ENCODE measurements around the gene GFRA4.

GFRA4 gene

GRCh38 chr20:3663031-3663701 is at the start of gene GFRA4:
Gene GFRA4 (minus strand): TSS chr20:3663399. CDS start chr20:3663399, 0 bp downstream.
- TF ChIP-seq GATA2 (IDR thresholded peaks at IDR 0.05; ENCODE audit: low read depth, low read length) = no peak
- TF ChIP-seq GATA3 (IDR thresholded peaks at IDR 0.05; ENCODE audit: low read depth, low read length) = no peak

DNA sequence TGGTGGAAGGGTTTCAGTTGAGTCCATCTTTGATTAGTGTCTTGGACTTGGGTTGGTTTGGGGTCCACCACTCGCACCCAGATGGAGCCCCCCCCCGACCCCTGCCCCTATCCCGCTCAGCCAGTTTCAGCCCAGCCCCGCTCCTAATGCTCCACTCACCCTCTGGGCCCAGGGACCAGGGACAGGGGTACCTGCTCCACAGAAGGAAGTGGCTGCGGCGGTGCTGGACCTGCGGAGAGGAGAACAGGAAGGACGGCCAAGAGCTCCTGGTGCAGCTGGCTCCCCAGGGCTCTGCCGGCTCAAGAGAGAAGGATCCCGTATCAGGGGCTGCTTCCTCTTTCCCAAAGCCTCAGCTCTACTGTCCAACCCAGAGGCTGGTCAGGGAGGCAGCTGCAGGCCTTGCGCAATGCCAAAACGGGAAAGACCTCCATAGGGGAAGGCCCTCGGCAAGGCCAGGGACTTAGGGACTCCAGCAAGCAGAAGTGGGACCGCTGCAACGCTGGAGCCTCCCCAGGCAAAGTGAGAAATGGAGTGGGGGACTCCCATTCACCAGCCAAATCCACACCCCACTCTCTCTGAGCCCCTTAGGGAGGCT is 49.2 kb upstream of the GFRA4 start, which contains the start of gene SIGLEC1:
Gene SIGLEC1 (minus strand): TSS at position 322 of the 595 bp plus-strand sequence. CDS start 5,472 bp downstream, outside the sequence.
- TF ChIP-seq GATA3 (IDR thresholded peaks at IDR 0.05; ENCODE audit: low read depth, low read length) (no peak), GATA2 (IDR thresholded peaks at IDR 0.05; ENCODE audit: low read depth, low read length) (no peak)

DNA sequence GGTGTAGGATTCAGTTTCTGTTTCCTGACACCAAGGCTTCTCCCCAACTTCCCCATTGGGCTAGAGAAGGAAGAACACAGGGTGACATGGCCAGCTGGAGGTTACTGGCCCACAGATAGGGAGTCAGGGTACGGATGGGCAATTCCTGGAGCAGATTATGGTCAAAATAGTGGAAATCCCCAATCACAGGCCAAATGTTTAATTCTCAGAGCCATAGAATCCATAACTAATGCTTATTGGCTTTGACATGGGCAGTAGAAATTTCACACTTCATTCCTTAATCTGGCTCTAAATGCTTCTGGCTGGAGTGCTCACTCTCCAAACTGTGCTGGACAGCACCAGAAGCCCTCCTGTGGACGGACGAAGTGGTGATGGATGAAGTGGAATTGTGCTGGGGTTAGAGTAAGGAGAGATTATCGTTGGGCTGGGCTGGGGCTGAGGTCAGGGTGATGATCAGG is 48.3 kb upstream of the GFRA4 start:
- TF ChIP-seq GATA2 (IDR thresholded peaks at IDR 0.05; ENCODE audit: low read depth, low read length) (no peak), GATA3 (IDR thresholded peaks at IDR 0.05; ENCODE audit: low read depth, low read length) (no peak)

DNA sequence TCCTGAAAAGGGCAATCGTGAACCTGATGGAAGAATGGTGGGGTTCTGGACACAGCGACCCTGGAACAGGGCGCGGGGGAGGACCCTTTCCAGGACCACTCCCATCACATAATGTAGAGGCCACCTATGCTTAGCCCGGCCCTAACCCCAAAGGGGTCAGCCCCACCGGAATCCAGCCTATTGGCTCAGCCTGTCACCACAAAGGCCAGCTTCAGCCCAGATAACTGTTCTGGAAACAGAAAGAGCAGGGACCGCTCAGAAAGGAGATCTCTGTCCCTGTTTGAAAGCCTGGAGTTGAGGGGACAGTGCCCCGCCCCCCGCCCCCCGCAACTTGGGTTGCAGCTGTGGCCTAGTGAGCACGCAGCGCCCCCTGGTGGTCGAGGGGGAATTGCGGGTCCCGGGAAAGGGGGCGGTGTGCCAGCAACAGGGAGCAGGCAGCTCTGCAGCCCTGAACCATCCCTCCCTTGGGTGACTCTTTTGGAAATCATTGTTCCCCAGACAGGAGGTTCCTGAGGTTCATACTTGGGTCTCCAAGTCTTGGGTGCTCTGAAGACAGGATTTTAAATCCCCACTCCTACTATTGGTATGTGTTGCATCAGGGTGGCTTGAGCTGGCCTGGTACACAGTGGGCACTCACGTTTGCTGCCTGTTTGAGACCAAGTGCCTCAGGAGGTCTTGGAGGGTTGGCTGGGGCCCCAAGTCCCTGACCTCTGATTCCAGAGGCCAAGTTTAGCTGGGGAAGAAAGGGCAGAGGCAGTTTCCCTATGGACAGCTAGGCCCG is 47.7 kb upstream of the GFRA4 start:
- TF ChIP-seq GATA2 (IDR thresholded peaks at IDR 0.05; ENCODE audit: low read depth, low read length) (no peak), GATA3 (IDR thresholded peaks at IDR 0.05; ENCODE audit: low read depth, low read length) (no peak)

GRCh38 chr20:3710011-3710466 is 46.8 kb upstream of the GFRA4 start:
- TF ChIP-seq GATA3 (IDR thresholded peaks at IDR 0.05; ENCODE audit: low read depth, low read length) (no peak), GATA2 (IDR thresholded peaks at IDR 0.05; ENCODE audit: low read depth, low read length) (no peak)

GRCh38 chr20:3707508-3707899 is 44.3 kb upstream of the GFRA4 start:
- no peak for TF ChIP-seq GATA2 (IDR thresholded peaks at IDR 0.05; ENCODE audit: low read depth, low read length)

GRCh38 chr20:3706774-3707507 is 43.7 kb upstream of the GFRA4 start:
- no peak for TF ChIP-seq GATA3 (IDR thresholded peaks at IDR 0.05; ENCODE audit: low read depth, low read length)
- no peak for TF ChIP-seq GATA2 (IDR thresholded peaks at IDR 0.05; ENCODE audit: low read depth, low read length)

DNA sequence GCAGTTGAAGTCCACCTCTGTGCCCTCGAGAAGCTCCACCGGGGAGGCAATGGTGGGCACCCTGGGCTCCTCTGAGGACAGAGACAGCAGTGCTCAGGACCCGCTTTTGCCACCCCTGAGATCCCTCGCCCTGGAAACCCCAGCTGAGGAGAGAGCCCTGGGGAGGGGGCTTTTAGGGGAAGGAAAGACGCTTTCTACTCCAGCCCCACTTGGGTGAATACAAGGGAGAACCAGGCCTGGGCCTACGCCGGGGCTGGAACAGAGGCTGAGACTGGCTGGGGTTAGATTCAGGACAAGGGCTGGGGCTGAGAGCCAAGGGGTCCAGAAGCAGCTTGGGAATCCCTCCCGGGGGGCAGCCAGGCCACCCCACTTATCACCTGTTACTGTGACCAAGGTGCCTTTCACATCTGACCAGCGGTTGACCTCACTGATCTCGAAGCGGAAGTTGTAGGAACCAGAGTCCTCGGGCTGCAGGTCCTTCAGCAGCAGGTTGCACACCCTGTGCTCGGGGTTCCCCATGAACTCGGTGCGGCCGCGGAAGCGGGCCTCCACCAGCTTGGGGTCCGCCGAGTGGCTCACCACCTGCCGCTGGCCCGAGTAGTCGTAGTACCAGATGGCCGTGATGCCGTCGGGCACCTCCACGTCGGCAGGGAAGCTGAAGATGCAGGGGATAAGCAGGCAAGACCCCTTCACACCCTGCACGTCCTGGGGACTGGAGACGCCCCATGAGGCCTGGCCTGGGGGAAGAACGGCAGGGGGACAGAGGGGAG is 43.0 kb upstream of the GFRA4 start:
- TF ChIP-seq GATA3 (IDR thresholded peaks at IDR 0.05; ENCODE audit: low read depth, low read length) (no peak), GATA2 (IDR thresholded peaks at IDR 0.05; ENCODE audit: low read depth, low read length) (no peak)

GRCh38 chr20:3705491-3705969 is 42.3 kb upstream of the GFRA4 start:
- TF ChIP-seq GATA3 (IDR thresholded peaks at IDR 0.05; ENCODE audit: low read depth, low read length) (no peak), GATA2 (IDR thresholded peaks at IDR 0.05; ENCODE audit: low read depth, low read length) (no peak)

DNA sequence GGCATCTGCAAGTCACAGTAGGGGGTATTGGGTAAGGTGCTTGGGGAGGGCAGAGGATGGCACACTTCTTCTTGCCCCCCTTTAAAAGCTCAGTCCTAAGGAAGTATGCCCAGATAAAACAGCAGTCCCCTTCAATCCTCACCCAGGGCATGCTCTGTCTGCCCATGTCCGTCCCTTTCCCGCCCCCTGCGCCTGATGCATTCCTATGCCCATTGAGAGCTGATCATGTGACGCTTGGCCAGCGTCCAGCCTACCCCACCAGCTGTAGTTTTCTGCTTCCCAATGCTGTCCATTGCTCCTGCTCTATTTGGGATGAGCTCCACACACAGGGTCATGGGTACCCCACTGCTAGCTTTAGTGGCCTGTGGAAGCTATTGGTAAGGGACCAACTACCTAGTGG is 40.9 kb upstream of the GFRA4 start:
- TF ChIP-seq GATA3 (IDR thresholded peaks at IDR 0.05; ENCODE audit: low read depth, low read length) (no peak), GATA2 (IDR thresholded peaks at IDR 0.05; ENCODE audit: low read depth, low read length) (no peak)

GRCh38 chr20:3702611-3703391 is 39.6 kb upstream of the GFRA4 start:
- TF ChIP-seq GATA3 (IDR thresholded peaks at IDR 0.05; ENCODE audit: low read depth, low read length) (no peak), GATA2 (IDR thresholded peaks at IDR 0.05; ENCODE audit: low read depth, low read length) (no peak)

Data from SH-SY5Y (cell line).